HG03575 (cell line): ENCODE data around the gene TAF11L7.
"Not testable (repeated sequence)": the region's sequence is repeated elsewhere in the genome, so short reads cannot be mapped to it uniquely, and the experiment has no call there.

Source experiments
- ATAC-seq: cut with Tn5 transposase; IDR thresholded peaks from one replicate; pipeline ENCODE4 v1.9.1; 2021; ENCODE audit not compliant: unreplicated experiment, insufficient number of reproducible peaks, low FRiP score; ENCODE audit errors: extremely low read depth

The TAF11L7 gene

DNA sequence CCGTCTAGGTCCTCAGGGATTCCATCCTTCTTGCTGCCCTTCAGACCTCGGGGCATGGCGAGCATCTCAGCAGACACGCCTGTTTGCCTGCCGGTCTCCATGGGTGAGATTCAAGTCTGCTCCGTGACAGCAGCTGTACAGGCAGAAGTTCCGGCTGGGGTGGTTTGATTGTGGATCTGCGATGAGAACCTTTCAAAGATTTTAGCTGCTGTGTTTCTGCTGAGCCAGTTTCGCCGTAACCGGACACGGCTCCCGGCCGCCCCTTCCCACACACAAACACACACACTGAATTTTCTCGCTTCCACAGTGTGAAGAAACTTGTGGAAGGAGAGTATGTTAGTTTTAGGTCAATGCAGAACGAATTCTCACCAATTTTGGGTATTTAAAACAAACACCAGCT lies at the start of gene TAF11L7:
TSS of gene TAF11L7 (minus strand) at position 101 of the 400 bp plus-strand sequence.
- not testable (repeated sequence) for ATAC-seq

DNA sequence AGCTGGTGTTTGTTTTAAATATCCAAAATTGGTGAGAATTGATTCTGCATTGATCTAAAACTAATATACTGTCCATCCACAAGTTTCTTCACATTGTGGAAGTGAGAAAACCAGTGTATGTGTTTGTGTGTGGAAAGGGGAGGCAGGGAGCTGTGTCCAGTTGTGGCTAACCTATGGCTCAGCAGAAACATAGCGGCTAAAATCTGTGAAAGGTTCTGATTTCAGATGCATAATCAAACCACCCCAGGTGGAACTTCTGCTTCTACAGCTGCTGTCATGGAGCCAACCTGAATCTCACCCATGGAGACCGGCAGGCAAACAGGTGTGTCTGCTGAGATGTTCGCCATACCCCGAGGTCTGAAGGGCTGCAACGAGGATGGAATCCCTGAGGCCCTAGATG lies 48.6 kb upstream of the TAF11L7 start, which contains the start of gene TAF11L14:
TSS of gene TAF11L14 (plus strand) at position 301 of the 400 bp plus-strand sequence.
- ATAC-seq = no peak

DNA sequence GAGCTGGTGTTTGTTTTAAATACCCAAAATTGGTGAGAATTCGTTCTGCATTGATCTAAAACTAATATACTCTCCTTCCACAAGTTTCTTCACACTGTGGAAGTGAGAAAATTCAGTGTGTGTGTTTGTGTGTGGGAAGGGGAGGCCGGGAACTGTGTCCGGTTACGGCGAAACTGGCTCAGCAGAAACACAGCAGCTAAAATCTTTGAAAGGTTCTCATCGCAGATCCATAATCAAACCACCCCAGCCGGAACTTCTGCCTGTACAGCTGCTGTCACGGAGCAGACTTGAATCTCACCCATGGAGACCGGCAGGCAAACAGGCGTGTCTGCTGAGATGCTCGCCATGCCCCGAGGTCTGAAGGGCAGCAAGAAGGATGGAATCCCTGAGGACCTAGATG lies 46.2 kb upstream of the TAF11L7 start, which contains the start of gene TAF11L13:
TSS of gene TAF11L13 (plus strand) at position 301 of the 400 bp plus-strand sequence.
- not testable (repeated sequence) for ATAC-seq

DNA sequence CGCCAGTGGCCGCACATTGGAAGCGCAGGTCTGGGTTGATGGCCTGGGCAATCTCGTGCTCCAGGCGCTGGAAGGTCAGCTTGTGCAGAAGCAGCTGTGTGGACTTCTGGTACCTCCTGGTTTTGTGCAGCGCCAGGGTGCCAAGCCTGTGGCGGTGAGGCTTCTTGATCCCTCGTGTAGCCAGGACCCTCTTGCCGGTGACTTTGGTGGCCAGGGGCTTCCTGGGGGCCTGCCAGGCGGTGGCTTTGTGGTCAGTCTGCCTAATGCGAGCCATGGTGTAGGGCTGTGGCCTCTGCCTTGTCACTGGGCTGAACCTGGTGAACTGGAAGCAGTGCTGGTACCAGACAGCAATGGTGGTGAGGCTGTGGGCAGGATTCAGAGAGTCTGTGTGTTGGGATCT lies 40.1 kb upstream of the TAF11L7 start:
- ATAC-seq = no peak

DNA sequence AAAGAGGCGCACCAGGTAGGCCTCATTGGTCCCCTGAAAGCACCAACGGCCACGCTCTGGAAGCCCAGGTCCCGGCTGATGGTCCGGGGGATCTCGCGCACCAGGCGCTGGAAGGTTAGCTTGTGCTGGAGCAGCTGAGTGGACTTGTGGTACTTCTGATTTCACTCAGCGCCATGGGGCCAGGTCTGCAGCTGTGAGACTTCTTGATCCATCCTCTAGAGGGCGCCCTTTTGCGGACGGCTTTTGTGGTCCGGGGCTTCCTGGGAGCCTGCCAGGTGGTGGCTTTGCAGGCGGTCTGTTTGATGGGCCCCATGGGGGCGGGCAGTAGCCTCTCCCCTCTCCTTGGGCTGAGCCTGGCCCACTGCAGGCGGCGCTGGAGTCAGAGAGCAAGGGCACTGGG lies 35.1 kb upstream of the TAF11L7 start:
- ATAC-seq = no peak

DNA sequence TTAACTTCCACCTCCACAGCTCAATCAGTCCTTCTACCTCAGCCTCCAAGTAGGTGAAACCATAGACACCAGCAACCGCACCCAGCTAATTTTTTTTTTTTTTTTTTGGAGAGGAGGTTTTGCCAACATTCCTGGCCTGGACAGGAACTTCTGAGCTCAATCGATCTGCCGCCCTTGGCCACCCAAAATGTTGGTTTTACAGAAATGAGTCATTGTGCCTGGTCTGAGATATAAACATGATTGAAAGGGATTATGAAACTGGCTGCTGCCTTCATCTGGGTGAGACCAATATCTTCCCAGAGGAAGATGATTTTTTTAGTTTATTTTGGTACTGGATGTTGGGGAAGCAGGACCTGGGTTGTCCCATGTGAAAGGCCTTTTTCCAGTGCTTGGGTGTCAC lies 33.8 kb upstream of the TAF11L7 start:
- no peak for ATAC-seq

DNA sequence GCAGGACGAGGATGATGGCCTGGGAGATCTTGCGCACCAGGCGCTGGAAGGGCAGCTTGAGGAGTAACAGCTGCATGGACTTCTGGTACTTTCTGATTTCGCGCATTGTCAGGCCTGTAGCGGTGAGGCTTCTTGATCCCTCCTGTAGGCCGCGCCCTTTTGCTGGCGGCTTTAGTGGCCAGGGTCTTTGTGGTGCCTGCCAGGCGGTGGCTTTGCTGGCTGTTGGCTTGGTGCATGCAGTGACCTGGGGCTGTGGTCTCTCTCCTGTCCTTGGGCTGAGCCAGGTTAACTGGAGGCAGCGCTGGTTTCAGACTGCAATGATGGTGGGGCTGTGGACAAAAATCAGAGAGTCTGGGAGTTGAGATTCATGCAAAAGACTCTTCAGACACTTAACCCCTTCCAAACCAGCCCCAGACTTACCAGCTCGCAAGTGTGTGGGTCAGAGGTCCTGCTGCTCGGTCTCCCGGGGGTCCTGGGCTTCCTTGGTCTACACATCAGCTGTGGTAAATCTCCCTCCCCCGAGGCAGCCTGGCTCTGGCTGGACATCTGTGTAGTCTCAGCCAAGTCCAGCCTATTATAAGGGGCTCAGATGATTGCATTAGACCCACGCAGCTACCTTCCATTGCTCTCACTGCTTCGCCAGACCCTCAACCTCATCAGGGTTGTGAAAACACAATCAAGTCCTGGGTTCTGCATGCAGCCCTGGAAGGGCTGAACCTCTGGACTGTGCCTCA lies 29.5 kb upstream of the TAF11L7 start:
- no peak for ATAC-seq

DNA sequence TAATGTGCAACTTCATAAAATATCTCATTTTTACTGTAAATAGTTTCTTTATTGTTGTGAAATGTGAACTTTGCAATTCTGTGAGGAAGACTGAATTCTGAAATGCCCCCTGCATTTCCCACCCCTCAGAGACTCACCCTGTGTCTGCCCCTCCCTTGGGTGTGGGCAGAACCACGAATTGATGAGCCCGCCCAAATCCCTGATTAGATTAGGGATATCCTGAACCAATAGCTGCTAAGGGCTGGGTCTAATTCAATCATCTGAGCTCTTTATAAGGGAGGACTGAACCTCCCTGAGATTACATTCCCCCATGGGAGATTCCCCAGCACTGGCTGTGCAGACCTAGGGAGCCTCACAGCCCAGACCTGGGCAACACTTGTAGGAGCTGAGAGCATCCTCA lies 24.5 kb upstream of the TAF11L7 start, which contains the start of gene TAF11L12:
TSS of gene TAF11L12 (plus strand) at position 301 of the 400 bp plus-strand sequence.
- ATAC-seq = not testable (repeated sequence)

DNA sequence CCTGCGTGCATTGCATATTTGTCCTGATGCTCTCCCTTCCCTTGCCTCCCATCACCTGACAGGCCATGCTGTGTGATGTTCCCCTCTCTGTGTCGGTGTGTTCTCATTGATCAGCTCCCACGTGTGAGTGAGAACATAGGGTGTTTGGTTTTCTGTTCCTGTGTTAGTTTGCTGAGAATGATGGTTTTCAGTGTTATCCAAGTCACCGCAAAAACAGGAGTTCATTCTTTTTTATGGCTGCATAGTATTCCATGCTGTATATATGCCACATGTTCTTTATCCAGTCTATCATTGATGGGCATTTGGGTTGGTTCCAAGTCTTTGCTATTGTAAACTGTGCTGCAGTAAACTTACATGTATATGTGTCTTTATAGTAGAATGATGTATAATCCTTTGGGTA lies 21.9 kb upstream of the TAF11L7 start:
- not testable (repeated sequence) for ATAC-seq

DNA sequence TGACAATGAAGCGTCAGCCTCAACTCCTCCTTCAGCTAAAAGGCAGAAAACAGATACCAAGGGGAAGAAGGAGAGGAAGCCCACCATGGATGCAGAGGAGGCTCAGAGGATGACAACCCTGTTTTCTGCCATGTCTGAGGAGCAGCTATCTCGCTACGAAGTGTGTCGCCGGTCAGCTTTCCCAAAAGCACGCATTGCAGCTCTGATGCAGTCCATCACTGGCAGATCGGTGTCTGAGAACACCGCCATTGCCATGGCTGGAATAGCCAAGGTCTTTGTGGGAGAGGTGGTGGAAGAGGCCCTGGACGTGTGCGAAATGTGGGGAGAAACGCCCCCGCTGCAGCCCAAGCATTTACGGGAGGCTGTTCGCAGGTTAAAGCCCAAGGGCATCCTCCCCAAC lies 19.4 kb upstream of the TAF11L7 start:
- no peak for ATAC-seq

DNA sequence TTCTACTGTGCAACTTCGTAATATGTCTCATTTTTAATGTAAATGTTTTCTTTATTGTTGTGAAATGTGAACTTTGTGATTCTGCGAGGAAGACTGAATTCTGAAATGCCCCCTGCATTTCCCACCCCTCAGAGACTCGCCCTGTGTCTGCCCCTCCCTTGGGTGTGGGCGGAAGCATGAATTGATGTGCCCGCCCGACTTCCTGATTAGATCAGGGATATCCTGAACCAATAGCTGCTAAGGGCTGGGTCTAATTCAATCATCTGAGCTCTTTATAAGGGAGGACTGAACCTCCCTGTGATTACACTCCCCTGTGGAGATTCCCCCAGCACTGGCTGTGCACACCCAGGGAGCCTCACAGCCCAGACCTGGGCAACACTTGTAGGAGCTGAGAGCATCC lies 18.3 kb upstream of the TAF11L7 start, which contains the start of gene TAF11L11:
TSS of gene TAF11L11 (plus strand) at position 304 of the 400 bp plus-strand sequence.
- ATAC-seq = not testable (repeated sequence)

DNA sequence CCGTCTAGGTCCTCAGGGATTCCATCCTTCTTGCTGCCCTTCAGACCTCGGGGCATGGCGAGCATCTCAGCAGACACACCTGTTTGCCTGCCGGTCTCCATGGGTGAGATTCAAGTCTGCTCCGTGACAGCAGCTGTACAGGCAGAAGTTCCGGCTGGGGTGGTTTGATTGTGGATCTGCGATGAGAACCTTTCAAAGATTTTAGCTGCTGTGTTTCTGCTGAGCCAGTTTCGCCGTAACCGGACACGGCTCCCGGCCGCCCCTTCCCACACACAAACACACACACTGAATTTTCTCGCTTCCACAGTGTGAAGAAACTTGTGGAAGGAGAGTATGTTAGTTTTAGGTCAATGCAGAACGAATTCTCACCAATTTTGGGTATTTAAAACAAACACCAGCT lies 12.2 kb upstream of the TAF11L7 start, which contains the start of gene TAF11L10:
TSS of gene TAF11L10 (minus strand) at position 101 of the 400 bp plus-strand sequence.
- ATAC-seq = not testable (repeated sequence)

DNA sequence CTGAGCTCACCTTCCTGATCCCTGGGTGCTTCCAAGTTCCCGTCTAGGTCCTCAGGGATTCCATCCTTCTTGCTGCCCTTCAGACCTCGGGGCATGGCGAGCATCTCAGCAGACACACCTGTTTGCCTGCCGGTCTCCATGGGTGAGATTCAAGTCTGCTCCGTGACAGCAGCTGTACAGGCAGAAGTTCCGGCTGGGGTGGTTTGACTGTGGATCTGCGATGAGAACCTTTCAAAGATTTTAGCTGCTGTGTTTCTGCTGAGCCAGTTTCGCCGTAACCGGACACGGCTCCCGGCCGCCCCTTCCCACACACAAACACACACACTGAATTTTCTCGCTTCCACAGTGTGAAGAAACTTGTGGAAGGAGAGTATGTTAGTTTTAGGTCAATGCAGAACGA lies 8.7 kb upstream of the TAF11L7 start, which contains the start of gene TAF11L9:
TSS of gene TAF11L9 (minus strand) at position 140 of the 400 bp plus-strand sequence.
- ATAC-seq = not testable (repeated sequence)

DNA sequence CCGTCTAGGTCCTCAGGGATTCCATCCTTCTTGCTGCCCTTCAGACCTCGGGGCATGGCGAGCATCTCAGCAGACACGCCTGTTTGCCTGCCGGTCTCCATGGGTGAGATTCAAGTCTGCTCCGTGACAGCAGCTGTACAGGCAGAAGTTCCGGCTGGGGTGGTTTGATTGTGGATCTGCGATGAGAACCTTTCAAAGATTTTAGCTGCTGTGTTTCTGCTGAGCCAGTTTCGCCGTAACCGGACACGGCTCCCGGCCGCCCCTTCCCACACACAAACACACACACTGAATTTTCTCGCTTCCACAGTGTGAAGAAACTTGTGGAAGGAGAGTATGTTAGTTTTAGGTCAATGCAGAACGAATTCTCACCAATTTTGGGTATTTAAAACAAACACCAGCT lies 5.3 kb upstream of the TAF11L7 start, which contains the start of gene TAF11L8:
TSS of gene TAF11L8 (minus strand) at position 101 of the 400 bp plus-strand sequence.
- ATAC-seq = not testable (repeated sequence)
